HG03108 (cell line): ENCODE data around the gene IL18.
"Not testable (repeated sequence)": the region's sequence is repeated elsewhere in the genome, so short reads cannot be mapped to it uniquely, and the experiment has no call there.

ENCODE experiments used
- ATAC-seq: cut with Tn5 transposase; IDR thresholded peaks from one replicate; pipeline ENCODE4 v1.9.1; 2021; ENCODE audit warnings: moderate library complexity; ENCODE audit not compliant: unreplicated experiment

The IL18 gene

GRCh38 chr11:112121981-112122615 is 41.8 kb downstream of the IL18 start:
- ATAC-seq = no peak

- ATAC-seq = no peak
Observed at GRCh38 chr11:112118176-112118575, 45.7 kb downstream of the IL18 start.

GRCh38 chr11:112115386-112115785 is 48.5 kb downstream of the IL18 start:
- ATAC-seq = no peak

- ATAC-seq = no peak
Observed at GRCh38 chr11:112114460-112114859, 49.4 kb downstream of the IL18 start.

GRCh38 chr11:112113539-112114457 is 50.1 kb downstream of the IL18 start:
- no peak for ATAC-seq

- no peak for ATAC-seq
Observed at GRCh38 chr11:112106070-112106469, 57.8 kb downstream of the IL18 start.

GRCh38 chr11:112103446-112103845 is 60.4 kb downstream of the IL18 start:
- no peak for ATAC-seq

GRCh38 chr11:112100462-112100861 is 63.4 kb downstream of the IL18 start:
- no peak for ATAC-seq

- ATAC-seq = no peak
Observed at GRCh38 chr11:112097734-112098528, 66.0 kb downstream of the IL18 start.

- no peak for ATAC-seq
Observed at GRCh38 chr11:112096194-112096593, 67.7 kb downstream of the IL18 start.

- not testable (repeated sequence) for ATAC-seq
Observed at GRCh38 chr11:112095302-112095701, 68.6 kb downstream of the IL18 start.
